HepG2 (cell line): ENCODE data around the gene RNASE8. TPM values are rescaled to one million over a fixed set of nuclear protein-coding genes. Genes with fewer than 3 reads are reported as not detected.

Source experiments
- GTF2F1 ChIP-seq: fragments of 150-350 bp; IDR thresholded peaks from 2 replicates; pipeline ENCODE4 v1.6.1; 2014; ENCODE audit warnings: low read length
- KLF11 ChIP-seq: IDR thresholded peaks from 2 replicates; pipeline ENCODE4 v1.6.1; 2016; ENCODE audit warnings: missing compliant biosample characterization
- MYC ChIP-seq: sonication (generic); formaldehyde crosslinking; IDR thresholded peaks from 2 replicates; pipeline ENCODE4 v1.9.0; 2021; ENCODE audit warnings: missing genetic modification reagents, borderline replicate concordance
- SIX4 ChIP-seq: sonication (generic); formaldehyde crosslinking; IDR thresholded peaks from 2 replicates; pipeline ENCODE4 v1.4.0; 2020; ENCODE audit warnings: missing genetic modification reagents
- SMARCC2 ChIP-seq: fragments of 450-650 bp; IDR thresholded peaks from 2 replicates; pipeline ENCODE4 v1.6.1; 2017; ENCODE audit warnings: antibody characterized with exemption, mild to moderate bottlenecking
- ZC3H13 ChIP-seq: sonication (generic); formaldehyde crosslinking; IDR thresholded peaks from 2 replicates; pipeline ENCODE4 v1.8.1; 2023; ENCODE audit warnings: mild to moderate bottlenecking, missing genetic modification reagents, moderate library complexity
- ZNF136 ChIP-seq: sonication (generic); formaldehyde crosslinking; IDR thresholded peaks from 2 replicates; pipeline ENCODE4 v1.8.1; 2022; ENCODE audit warnings: low read depth, mild to moderate bottlenecking, moderate library complexity, missing genetic modification reagents
- ZNF17 ChIP-seq: sonication (generic); formaldehyde crosslinking; IDR thresholded peaks from 2 replicates; pipeline ENCODE4 v1.5.0; 2020; ENCODE audit warnings: mild to moderate bottlenecking, missing genetic modification reagents
- ZNF331 ChIP-seq: sonication (generic); formaldehyde crosslinking; IDR thresholded peaks from 2 replicates; pipeline ENCODE4 v1.4.0; 2020; ENCODE audit warnings: missing genetic modification reagents
- polyA plus RNA-seq, 8 experiments: library from polyadenylated mRNA; depleted of rRNA in 3 of 8; stranded (reverse) in 7 of 8; unstranded in 1 of 8; fragments of >200 nt; fragmentation: Illumina TruSeq in 4 of 8; extraction: Trizol in 4 of 8; gene quantifications; 2 replicates each; pipeline versions ENCODE4 v1.2.1 to v1.2.3, GENCODE V29; 2011 to 2016; ENCODE audit warnings: low read depth in 4 of 8, missing spikeins in 1 of 8, mixed read lengths in 1 of 8; ENCODE audit not compliant: insufficient read depth in 1 of 8
- total RNA-seq, 5 experiments: library from RNA; depleted of rRNA; stranded (reverse); fragments of >200 nt; fragmentation: Illumina TruSeq; extraction: Trizol; gene quantifications; 2 replicates each; pipeline ENCODE4 v1.2.3, GENCODE V29; 2016; ENCODE audit warnings: low read depth in 1 of 5
- TF ChIP-seq, protein P1 (sequence below): IDR thresholded peaks from 2 replicates; pipeline ENCODE4 v1.4.0; 2020; ENCODE audit warnings: mild to moderate bottlenecking, missing genetic modification reagents
- TF ChIP-seq, protein P2 (sequence below): sonication (generic); formaldehyde crosslinking; IDR thresholded peaks from 2 replicates; pipeline ENCODE4 v1.9.0; 2021; ENCODE audit warnings: mild to moderate bottlenecking, missing genetic modification reagents
- TF ChIP-seq, protein P3 (sequence below): IDR thresholded peaks from 2 replicates; pipeline ENCODE4 v1.6.1; 2016; ENCODE audit warnings: missing compliant biosample characterization, missing genetic modification reagents, borderline replicate concordance
- TF ChIP-seq, protein P4 (sequence below): sonication (generic); formaldehyde crosslinking; IDR thresholded peaks from 2 replicates; pipeline ENCODE4 v1.4.0; 2020; ENCODE audit warnings: low read depth, missing genetic modification reagents

The RNASE8 gene
- total and polyA plus RNA-seq, 2 of the 13 experiments (the other 11 are each of a cell fraction or from before 2014, with no cell fraction given): not detected

DNA sequence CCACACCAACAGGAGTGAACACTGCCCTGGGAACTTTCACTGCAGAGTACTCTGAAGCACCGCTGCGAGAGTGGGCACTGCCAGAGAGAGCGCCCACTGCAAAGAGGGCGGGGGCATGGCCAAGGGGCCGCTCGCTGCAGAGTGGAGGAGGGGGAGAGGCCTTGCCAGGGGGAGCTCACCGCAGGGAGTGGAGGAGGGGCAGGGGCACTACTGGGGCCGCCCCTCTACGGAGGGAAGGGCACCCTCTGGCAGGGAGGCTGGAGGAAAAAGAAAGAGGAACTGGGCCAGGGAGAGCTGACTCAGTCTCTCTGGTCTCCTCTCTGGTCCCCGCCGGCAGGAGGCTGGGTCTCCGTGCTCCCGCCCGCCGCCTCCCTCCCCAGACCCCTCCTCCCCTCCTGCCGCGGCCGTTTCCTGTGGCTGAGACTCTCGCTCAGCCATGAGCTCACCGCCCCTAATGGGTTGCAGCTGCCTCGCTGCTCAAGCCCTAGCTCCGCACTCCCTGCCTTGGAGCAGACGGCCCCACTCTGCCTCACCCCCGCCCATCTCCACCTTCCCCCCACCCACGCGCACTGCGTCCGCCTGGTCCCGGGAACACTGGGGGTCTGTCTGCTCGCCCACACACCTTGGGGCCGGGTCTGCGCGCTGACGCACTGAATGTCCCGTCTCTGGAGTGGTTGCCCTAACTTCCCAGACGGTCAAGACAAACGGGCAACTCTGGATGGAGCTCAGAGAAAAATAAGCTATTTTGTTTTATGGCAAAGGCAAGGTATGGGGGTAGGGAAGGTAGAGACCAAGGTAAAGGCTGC, 13.8 kb downstream of the RNASE8 start (continued):
- TF ChIP-seq, protein P1, sequence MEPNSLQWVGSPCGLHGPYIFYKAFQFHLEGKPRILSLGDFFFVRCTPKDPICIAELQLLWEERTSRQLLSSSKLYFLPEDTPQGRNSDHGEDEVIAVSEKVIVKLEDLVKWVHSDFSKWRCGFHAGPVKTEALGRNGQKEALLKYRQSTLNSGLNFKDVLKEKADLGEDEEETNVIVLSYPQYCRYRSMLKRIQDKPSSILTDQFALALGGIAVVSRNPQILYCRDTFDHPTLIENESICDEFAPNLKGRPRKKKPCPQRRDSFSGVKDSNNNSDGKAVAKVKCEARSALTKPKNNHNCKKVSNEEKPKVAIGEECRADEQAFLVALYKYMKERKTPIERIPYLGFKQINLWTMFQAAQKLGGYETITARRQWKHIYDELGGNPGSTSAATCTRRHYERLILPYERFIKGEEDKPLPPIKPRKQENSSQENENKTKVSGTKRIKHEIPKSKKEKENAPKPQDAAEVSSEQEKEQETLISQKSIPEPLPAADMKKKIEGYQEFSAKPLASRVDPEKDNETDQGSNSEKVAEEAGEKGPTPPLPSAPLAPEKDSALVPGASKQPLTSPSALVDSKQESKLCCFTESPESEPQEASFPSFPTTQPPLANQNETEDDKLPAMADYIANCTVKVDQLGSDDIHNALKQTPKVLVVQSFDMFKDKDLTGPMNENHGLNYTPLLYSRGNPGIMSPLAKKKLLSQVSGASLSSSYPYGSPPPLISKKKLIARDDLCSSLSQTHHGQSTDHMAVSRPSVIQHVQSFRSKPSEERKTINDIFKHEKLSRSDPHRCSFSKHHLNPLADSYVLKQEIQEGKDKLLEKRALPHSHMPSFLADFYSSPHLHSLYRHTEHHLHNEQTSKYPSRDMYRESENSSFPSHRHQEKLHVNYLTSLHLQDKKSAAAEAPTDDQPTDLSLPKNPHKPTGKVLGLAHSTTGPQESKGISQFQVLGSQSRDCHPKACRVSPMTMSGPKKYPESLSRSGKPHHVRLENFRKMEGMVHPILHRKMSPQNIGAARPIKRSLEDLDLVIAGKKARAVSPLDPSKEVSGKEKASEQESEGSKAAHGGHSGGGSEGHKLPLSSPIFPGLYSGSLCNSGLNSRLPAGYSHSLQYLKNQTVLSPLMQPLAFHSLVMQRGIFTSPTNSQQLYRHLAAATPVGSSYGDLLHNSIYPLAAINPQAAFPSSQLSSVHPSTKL (CRISPR knock-in tag): peak; percentile 48
- no peak for TF ChIP-seq GTF2F1
- no peak for TF ChIP-seq ZNF136 (CRISPR knock-in tag)
- no peak; the same call in 1 of the 2 replicates for TF ChIP-seq ZC3H13 (CRISPR knock-in tag)
- TF ChIP-seq, protein P2, sequence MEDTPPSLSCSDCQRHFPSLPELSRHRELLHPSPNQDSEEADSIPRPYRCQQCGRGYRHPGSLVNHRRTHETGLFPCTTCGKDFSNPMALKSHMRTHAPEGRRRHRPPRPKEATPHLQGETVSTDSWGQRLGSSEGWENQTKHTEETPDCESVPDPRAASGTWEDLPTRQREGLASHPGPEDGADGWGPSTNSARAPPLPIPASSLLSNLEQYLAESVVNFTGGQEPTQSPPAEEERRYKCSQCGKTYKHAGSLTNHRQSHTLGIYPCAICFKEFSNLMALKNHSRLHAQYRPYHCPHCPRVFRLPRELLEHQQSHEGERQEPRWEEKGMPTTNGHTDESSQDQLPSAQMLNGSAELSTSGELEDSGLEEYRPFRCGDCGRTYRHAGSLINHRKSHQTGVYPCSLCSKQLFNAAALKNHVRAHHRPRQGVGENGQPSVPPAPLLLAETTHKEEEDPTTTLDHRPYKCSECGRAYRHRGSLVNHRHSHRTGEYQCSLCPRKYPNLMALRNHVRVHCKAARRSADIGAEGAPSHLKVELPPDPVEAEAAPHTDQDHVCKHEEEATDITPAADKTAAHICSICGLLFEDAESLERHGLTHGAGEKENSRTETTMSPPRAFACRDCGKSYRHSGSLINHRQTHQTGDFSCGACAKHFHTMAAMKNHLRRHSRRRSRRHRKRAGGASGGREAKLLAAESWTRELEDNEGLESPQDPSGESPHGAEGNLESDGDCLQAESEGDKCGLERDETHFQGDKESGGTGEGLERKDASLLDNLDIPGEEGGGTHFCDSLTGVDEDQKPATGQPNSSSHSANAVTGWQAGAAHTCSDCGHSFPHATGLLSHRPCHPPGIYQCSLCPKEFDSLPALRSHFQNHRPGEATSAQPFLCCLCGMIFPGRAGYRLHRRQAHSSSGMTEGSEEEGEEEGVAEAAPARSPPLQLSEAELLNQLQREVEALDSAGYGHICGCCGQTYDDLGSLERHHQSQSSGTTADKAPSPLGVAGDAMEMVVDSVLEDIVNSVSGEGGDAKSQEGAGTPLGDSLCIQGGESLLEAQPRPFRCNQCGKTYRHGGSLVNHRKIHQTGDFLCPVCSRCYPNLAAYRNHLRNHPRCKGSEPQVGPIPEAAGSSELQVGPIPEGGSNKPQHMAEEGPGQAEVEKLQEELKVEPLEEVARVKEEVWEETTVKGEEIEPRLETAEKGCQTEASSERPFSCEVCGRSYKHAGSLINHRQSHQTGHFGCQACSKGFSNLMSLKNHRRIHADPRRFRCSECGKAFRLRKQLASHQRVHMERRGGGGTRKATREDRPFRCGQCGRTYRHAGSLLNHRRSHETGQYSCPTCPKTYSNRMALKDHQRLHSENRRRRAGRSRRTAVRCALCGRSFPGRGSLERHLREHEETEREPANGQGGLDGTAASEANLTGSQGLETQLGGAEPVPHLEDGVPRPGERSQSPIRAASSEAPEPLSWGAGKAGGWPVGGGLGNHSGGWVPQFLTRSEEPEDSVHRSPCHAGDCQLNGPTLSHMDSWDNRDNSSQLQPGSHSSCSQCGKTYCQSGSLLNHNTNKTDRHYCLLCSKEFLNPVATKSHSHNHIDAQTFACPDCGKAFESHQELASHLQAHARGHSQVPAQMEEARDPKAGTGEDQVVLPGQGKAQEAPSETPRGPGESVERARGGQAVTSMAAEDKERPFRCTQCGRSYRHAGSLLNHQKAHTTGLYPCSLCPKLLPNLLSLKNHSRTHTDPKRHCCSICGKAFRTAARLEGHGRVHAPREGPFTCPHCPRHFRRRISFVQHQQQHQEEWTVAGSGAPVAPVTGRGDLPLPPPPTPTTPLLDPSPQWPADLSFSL (CRISPR knock-in tag): no peak
- TF ChIP-seq ZNF331 (CRISPR knock-in tag): 0 out of 2 replicates have a peak, but pooled peaks have one; percentile 40
- TF ChIP-seq, protein P3, sequence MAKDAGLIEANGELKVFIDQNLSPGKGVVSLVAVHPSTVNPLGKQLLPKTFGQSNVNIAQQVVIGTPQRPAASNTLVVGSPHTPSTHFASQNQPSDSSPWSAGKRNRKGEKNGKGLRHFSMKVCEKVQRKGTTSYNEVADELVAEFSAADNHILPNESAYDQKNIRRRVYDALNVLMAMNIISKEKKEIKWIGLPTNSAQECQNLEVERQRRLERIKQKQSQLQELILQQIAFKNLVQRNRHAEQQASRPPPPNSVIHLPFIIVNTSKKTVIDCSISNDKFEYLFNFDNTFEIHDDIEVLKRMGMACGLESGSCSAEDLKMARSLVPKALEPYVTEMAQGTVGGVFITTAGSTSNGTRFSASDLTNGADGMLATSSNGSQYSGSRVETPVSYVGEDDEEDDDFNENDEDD (CRISPR knock-in tag): peak; percentile 23; the same call in 1 of the 2 replicates
- TF ChIP-seq ZNF17 (CRISPR knock-in tag): no peak
- no peak for TF ChIP-seq SMARCC2
- TF ChIP-seq SIX4 (CRISPR knock-in tag): no peak
- TF ChIP-seq, protein P4, sequence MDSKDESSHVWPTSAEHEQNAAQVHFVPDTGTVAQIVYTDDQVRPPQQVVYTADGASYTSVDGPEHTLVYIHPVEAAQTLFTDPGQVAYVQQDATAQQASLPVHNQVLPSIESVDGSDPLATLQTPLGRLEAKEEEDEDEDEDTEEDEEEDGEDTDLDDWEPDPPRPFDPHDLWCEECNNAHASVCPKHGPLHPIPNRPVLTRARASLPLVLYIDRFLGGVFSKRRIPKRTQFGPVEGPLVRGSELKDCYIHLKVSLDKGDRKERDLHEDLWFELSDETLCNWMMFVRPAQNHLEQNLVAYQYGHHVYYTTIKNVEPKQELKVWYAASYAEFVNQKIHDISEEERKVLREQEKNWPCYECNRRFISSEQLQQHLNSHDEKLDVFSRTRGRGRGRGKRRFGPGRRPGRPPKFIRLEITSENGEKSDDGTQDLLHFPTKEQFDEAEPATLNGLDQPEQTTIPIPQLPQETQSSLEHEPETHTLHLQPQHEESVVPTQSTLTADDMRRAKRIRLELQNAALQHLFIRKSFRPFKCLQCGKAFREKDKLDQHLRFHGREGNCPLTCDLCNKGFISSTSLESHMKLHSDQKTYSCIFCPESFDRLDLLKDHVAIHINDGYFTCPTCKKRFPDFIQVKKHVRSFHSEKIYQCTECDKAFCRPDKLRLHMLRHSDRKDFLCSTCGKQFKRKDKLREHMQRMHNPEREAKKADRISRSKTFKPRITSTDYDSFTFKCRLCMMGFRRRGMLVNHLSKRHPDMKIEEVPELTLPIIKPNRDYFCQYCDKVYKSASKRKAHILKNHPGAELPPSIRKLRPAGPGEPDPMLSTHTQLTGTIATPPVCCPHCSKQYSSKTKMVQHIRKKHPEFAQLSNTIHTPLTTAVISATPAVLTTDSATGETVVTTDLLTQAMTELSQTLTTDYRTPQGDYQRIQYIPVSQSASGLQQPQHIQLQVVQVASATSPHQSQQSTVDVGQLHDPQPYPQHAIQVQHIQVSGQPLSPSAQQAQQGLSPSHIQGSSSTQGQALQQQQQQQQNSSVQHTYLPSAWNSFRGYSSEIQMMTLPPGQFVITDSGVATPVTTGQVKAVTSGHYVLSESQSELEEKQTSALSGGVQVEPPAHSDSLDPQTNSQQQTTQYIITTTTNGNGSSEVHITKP (CRISPR knock-in tag): no peak
- peak; percentile 50; the same call in 1 of the 2 replicates for TF ChIP-seq MYC
- no peak for TF ChIP-seq KLF11
